IMR-90 (cell line): ENCODE measurements around the gene TGFBR2. TPM values are rescaled to one million over a fixed set of nuclear protein-coding genes. Genes with fewer than 3 reads are reported as not detected.

ENCODE experiments used
- ATAC-seq: fragments of 200-7000 bp; cut with Tn5 transposase; 2 replicates; pipeline ENCODE4 v1.9.1; 2020; ENCODE audit warnings: low read depth, mild to moderate bottlenecking, moderate library complexity
- BruUV-seq: library from RNA; stranded (reverse); fragments of 400-500 nt; replicated peaks from 2 replicates; lab custom pipeline; 2021; lab: Mats Ljungman, UMichigan
- CTCF ChIA-PET: fragments of 300-600 bp; formaldehyde crosslinking; extraction: SDS; loops from one replicate; lab custom pipeline; 2021; ENCODE audit warnings: antibody characterized with exemption; lab: Yijun Ruan, JAX
- POLR2A ChIA-PET: fragments of 300-600 bp; sonication (Branson Sonifier 250); formaldehyde crosslinking; loops from one replicate; lab custom pipeline; 2022; ENCODE audit warnings: antibody characterized with exemption; ENCODE audit not compliant: unreplicated experiment; lab: Charles Lee
- DNase-seq: peaks from one replicate; pipeline ENCODE4 v3.0.0; 2013
- H2AFZ ChIP-seq: replicated peaks from 2 replicates; pipeline ENCODE3; 2013; ENCODE audit warnings: low read length, mild to moderate bottlenecking; ENCODE audit not compliant: poor library complexity
- H2AK5ac ChIP-seq: 2 replicates; pipeline ENCODE4 v1.6.1; 2013; ENCODE audit warnings: low read depth, low read length, inconsistent platforms
- H2AK9ac ChIP-seq: replicated peaks from 2 replicates; pipeline ENCODE3; 2013; ENCODE audit warnings: mild to moderate bottlenecking, low read depth, low read length, moderate library complexity; ENCODE audit not compliant: poor library complexity
- H2BK120ac ChIP-seq: 2 replicates; pipeline ENCODE4 v1.6.1; 2013; ENCODE audit warnings: low read depth, low read length, inconsistent platforms
- H2BK15ac ChIP-seq: 3 replicates; pipeline ENCODE4 v1.6.1; 2013; ENCODE audit warnings: low read depth, low read length, inconsistent platforms
- H2BK20ac ChIP-seq: 2 replicates; pipeline ENCODE4 v1.6.1; 2013; ENCODE audit warnings: low read depth, mild to moderate bottlenecking, inconsistent platforms, low read length, moderate library complexity
- H2BK5ac ChIP-seq: 2 replicates; pipeline ENCODE4 v1.6.1; 2013; ENCODE audit warnings: mild to moderate bottlenecking, low read depth, low read length, inconsistent platforms; ENCODE audit not compliant: poor library complexity, severe bottlenecking
- H3K14ac ChIP-seq: replicated peaks from 2 replicates; pipeline ENCODE4 v1.6.1; 2013; ENCODE audit warnings: low read depth, low read length, inconsistent platforms
- H3K18ac ChIP-seq: 2 replicates; pipeline ENCODE4 v1.6.1; 2013; ENCODE audit warnings: low read depth, low read length, control low read depth
- H3K23ac ChIP-seq: 2 replicates; pipeline ENCODE4 v1.6.1; 2013; ENCODE audit warnings: low read depth, low read length, inconsistent platforms
- H3K27ac ChIP-seq: 2 replicates; pipeline ENCODE4 v1.5.1; 2013; ENCODE audit warnings: mild to moderate bottlenecking, control low read depth, low read length; ENCODE audit not compliant: insufficient read depth
- H3K27me3 ChIP-seq: 2 replicates; pipeline ENCODE4 v1.6.1; 2013; ENCODE audit warnings: low read length; ENCODE audit not compliant: control insufficient read depth, insufficient read depth
- H3K36me3 ChIP-seq: 2 replicates; pipeline ENCODE4 v1.6.1; 2013; ENCODE audit warnings: low read length, mixed read lengths; ENCODE audit not compliant: control insufficient read depth, insufficient read depth
- H3K4ac ChIP-seq: 2 replicates; pipeline ENCODE4 v1.6.1; 2013; ENCODE audit warnings: low read depth, low read length, inconsistent platforms
- H3K4me1 ChIP-seq: 2 replicates; pipeline ENCODE4 v1.6.1; 2013; ENCODE audit warnings: low read length, mixed read lengths; ENCODE audit not compliant: control insufficient read depth, insufficient read depth
- H3K4me2 ChIP-seq: 2 replicates; pipeline ENCODE4 v1.6.1; 2013; ENCODE audit warnings: low read depth, mild to moderate bottlenecking, control low read depth, low read length, moderate library complexity
- H3K4me3 ChIP-seq: 2 replicates; pipeline ENCODE4 v1.5.1; 2013; ENCODE audit warnings: low read depth, mild to moderate bottlenecking, control low read depth, low read length, moderate library complexity; ENCODE audit not compliant: insufficient read depth
- H3K56ac ChIP-seq: 2 replicates; pipeline ENCODE4 v1.6.1; 2013; ENCODE audit warnings: low read length, inconsistent platforms; ENCODE audit not compliant: insufficient read depth; ENCODE audit errors: extremely low read depth
- H3K79me1 ChIP-seq, 2 experiments: 2 replicates each; pipeline ENCODE4 v1.6.1; 2013; ENCODE audit warnings: low read length in 2 of 2, inconsistent platforms in 1 of 2, low read depth in 1 of 2
- H3K9ac ChIP-seq: 2 replicates; pipeline ENCODE4 v1.6.1; 2013; ENCODE audit warnings: low read depth, low read length, control low read depth
- H3K9me1 ChIP-seq: 2 replicates; pipeline ENCODE4 v1.6.1; 2013; ENCODE audit warnings: low read length, inconsistent platforms; ENCODE audit not compliant: insufficient read depth
- H3K9me3 ChIP-seq: 2 replicates; pipeline ENCODE4 v1.6.1; 2013; ENCODE audit warnings: low read length; ENCODE audit not compliant: control insufficient read depth, insufficient read depth
- H4K20me1 ChIP-seq: 2 replicates; pipeline ENCODE4 v1.6.1; 2013; ENCODE audit warnings: low read length, inconsistent platforms; ENCODE audit not compliant: insufficient read depth
- H4K5ac ChIP-seq: 2 replicates; pipeline ENCODE4 v1.6.1; 2013; ENCODE audit warnings: mild to moderate bottlenecking, low read depth, low read length, control low read depth
- H4K8ac ChIP-seq, 2 experiments: 2 replicates each; pipeline ENCODE4 v1.6.1; 2013; ENCODE audit warnings: low read depth in 2 of 2, low read length in 2 of 2, control low read depth in 1 of 2, inconsistent platforms in 1 of 2
- H4K91ac ChIP-seq: 2 replicates; pipeline ENCODE4 v1.6.1; 2013; ENCODE audit warnings: low read depth, low read length, inconsistent platforms; ENCODE audit not compliant: insufficient read depth
- ELK1 ChIP-seq: fragments of 150-350 bp; IDR thresholded peaks from 2 replicates; pipeline ENCODE4 v1.6.1; 2016; ENCODE audit warnings: low read depth, mild to moderate bottlenecking, low read length, moderate library complexity, borderline replicate concordance
- MAFK ChIP-seq: IDR thresholded peaks from 2 replicates; pipeline ENCODE4 v1.6.1; 2012; ENCODE audit warnings: low read depth, low read length, improper control_type of control experiment
- MAZ ChIP-seq: IDR thresholded peaks from 2 replicates; pipeline ENCODE4 v1.6.1; 2012; ENCODE audit warnings: low read depth, mild to moderate bottlenecking, low read length, improper control_type of control experiment, moderate library complexity, borderline replicate concordance
- RAD21 ChIP-seq: IDR thresholded peaks from 2 replicates; pipeline ENCODE4 v1.6.1; 2012; ENCODE audit warnings: low read length, improper control_type of control experiment
- RCOR1 ChIP-seq: IDR thresholded peaks from 2 replicates; pipeline ENCODE4 v1.6.1; 2012; ENCODE audit warnings: mild to moderate bottlenecking, low read length, improper control_type of control experiment; ENCODE audit not compliant: insufficient replicate concordance
- SMC3 ChIP-seq: fragments of 150-350 bp; IDR thresholded peaks from 2 replicates; pipeline ENCODE4 v1.6.1; 2016; ENCODE audit warnings: low read depth, mild to moderate bottlenecking, antibody characterized with exemption, low read length, moderate library complexity
- dilution Hi-C: fragments of 300-500 bp; cut with HindIII; formaldehyde crosslinking; loops from one replicate; pipeline ENCODE4 v1.14.3; 2018; ENCODE audit warnings: low sequenced_read_pairs; ENCODE audit not compliant: unreplicated experiment
- in situ Hi-C: fragments of 300-500 bp; cut with MboI; formaldehyde crosslinking; loops from 3 replicates; pipeline ENCODE4 v1.14.3; 2019; ENCODE audit warnings: low sequenced_read_pairs, inconsistent platforms, mixed read lengths
- intact Hi-C: fragments of 100-400 bp; cut with micrococcal nuclease; formaldehyde crosslinking; loops from 2 replicates; pipeline ENCODE4 v1.10.0; 2022
- polyA plus RNA-seq, 3 experiments: library from polyadenylated mRNA; depleted of rRNA; stranded (reverse); fragments of >200 nt; gene quantifications; 2 replicates each; pipeline ENCODE4 v1.2.3, GENCODE V29; 2012; ENCODE audit warnings: low replicate concordance in 1 of 3
- total RNA-seq: library from RNA; depleted of rRNA; stranded (reverse); fragments of >200 nt; gene quantifications from 2 replicates; pipeline ENCODE4 v1.2.3, GENCODE V29; 2012

TGFBR2 gene
- total and polyA plus RNA-seq, 2 of the 4 experiments (the other 2 are of a cell fraction), result 63.7 to 87.5 TPM

- no peak overlapping the region for H2AFZ ChIP-seq
- H2AK5ac ChIP-seq, result no peak overlapping the region
- H2BK120ac ChIP-seq, result no peak overlapping the region
- H2AK9ac ChIP-seq, result no peak overlapping the region
- H3K9me3 ChIP-seq, result no peaks in the 10 kb centered on the region
- peaks cover 20% of the 10 kb centered on the region for H3K9me1 ChIP-seq
- no peak overlapping the region for H2BK20ac ChIP-seq
- H3K18ac ChIP-seq, result no peak overlapping the region
- H3K4ac ChIP-seq, result no peak overlapping the region
- H2BK5ac ChIP-seq, result no peak overlapping the region
- H3K36me3 ChIP-seq, result peaks cover 39% of the 10 kb centered on the region
- no peak overlapping the region for H3K14ac ChIP-seq
- no peak overlapping the region for H3K56ac ChIP-seq
- no peaks in the 10 kb centered on the region for H4K20me1 ChIP-seq
- ChIA-PET POLR2A (no interaction called here), CTCF (interaction anchor here (0.6 kb wide), 1 partner anchor 11 kb away, joined by 3 read pairs; no protein-coding TSS in a partner anchor)
- peaks cover 47 to 67% of the 10 kb centered on the region in 2 experiments for H3K79me1 ChIP-seq
- no peak overlapping the region for H4K5ac ChIP-seq
- no peak overlapping the region for H4K8ac ChIP-seq
- no peak overlapping the region for H4K91ac ChIP-seq
- no peak overlapping the region for H3K4me2 ChIP-seq
- H2BK15ac ChIP-seq, result no peak overlapping the region
- H3K27ac ChIP-seq, result no peak overlapping the region
- BruUV-seq, result no TSS peak
- intact Hi-C loops (no loop called here), in situ Hi-C loops (no loop called here), dilution Hi-C loops (no loop called here)
- ATAC-seq (no peak), DNase-seq (no peak)
- TF ChIP-seq MAZ (no peak), MAFK (no peak), SMC3 (no peak), RCOR1 (no peak), ELK1 (no peak), RAD21 (no peak)
- H3K4me1 ChIP-seq, result peaks cover 5% of the 10 kb centered on the region
- H3K27me3 ChIP-seq, result no peaks in the 10 kb centered on the region
- no peak overlapping the region for H3K4me3 ChIP-seq
- no peak overlapping the region for H3K23ac ChIP-seq
- H3K9ac ChIP-seq, result no peak overlapping the region
These were observed 63.9 kb downstream of the TGFBR2 start for GRCh38 chr3:30670292-30670691.
